Kidney (tissue), 14 donors: ENCODE data around the gene TEAD1. TPM values are rescaled to one million over a fixed set of nuclear protein-coding genes. Genes with fewer than 3 reads are reported as not detected.

Source experiments
- DNase-seq, 5 donors: peaks; one replicate each; pipeline ENCODE4 v3.0.0-alpha.2; 2013 to 2020
- FAIRE-seq: peaks from 2 replicates; lab custom pipeline; 2012; peaks lifted over from hg19 to GRCh38; lab: Jason Lieb, UNC
- H3K27ac ChIP-seq, 2 donors: one replicate each; pipeline ENCODE4 v1.7.0; 2013; ENCODE audit warnings: low read depth in 2 of 2, low read length in 2 of 2, inconsistent platforms in 1 of 2
- H3K27me3 ChIP-seq: one replicate; pipeline ENCODE4 v1.7.1; 2013; ENCODE audit warnings: low read length, inconsistent platforms; ENCODE audit not compliant: control insufficient read depth, insufficient read depth
- H3K36me3 ChIP-seq, 3 donors: one replicate each; pipeline versions ENCODE4 v1.7.0 to v1.7.1; 2013; ENCODE audit warnings: low read length in 3 of 3, control low read depth in 1 of 3, inconsistent platforms in 1 of 3; ENCODE audit not compliant: insufficient read depth in 3 of 3, control insufficient read depth in 2 of 3
- H3K4me1 ChIP-seq, 3 donors: one replicate each; pipeline versions ENCODE4 v1.7.0 to v1.7.1; 2013; ENCODE audit warnings: low read length in 3 of 3, inconsistent platforms in 1 of 3, low read depth in 1 of 3; ENCODE audit not compliant: control insufficient read depth in 2 of 3, insufficient read depth in 2 of 3
- H3K4me3 ChIP-seq, 3 donors: one replicate each; pipeline versions ENCODE4 v1.7.0 to v1.8.1; 2013; ENCODE audit warnings: low read length in 3 of 3, control low read depth in 1 of 3, inconsistent platforms in 1 of 3
- H3K9ac ChIP-seq, 3 donors: one replicate each; pipeline versions ENCODE4 v1.7.0 to v1.7.1; 2013; ENCODE audit warnings: low read length in 3 of 3, control low read depth in 1 of 3, inconsistent platforms in 1 of 3
- H3K9me3 ChIP-seq, 3 donors: one replicate each; pipeline versions ENCODE4 v1.7.0 to v1.7.1; 2013; ENCODE audit warnings: low read length in 3 of 3, control low read depth in 1 of 3, inconsistent platforms in 1 of 3; ENCODE audit not compliant: control insufficient read depth in 2 of 3, insufficient read depth in 1 of 3
- CTCF ChIP-seq: IDR thresholded peaks from 3 replicates; pipeline ENCODE4 v1.5.1; 2012; ENCODE audit warnings: mild to moderate bottlenecking, moderate library complexity, borderline replicate concordance; ENCODE audit not compliant: insufficient read depth; ENCODE audit errors: extremely low read depth
- intact Hi-C: fragments of 100-400 bp; cut with DNase I; formaldehyde crosslinking; loops from one replicate; pipeline ENCODE4 v1.11.1; 2022
- polyA plus RNA-seq: library from polyadenylated mRNA; stranded (reverse); fragments of 350-450 nt; fragmentation: Illumina TruSeq; extraction: RNeasy Lipid Tissue Mini Kit (QIAGEN cat#74804); gene quantifications from one replicate; pipeline ENCODE4 v1.2.3, GENCODE V29; 2014; ENCODE audit warnings: low read depth, low replicate concordance; ENCODE audit not compliant: insufficient read depth
- total RNA-seq: library from RNA; stranded (reverse); fragmentation: NEBNext Ultra II Directional; extraction: Animal tissue kit (Norgen Biotek cat#: 25700); gene quantifications from one replicate; pipeline ENCODE4 v1.2.1, GENCODE V29; 2021
- donor health status: control.
- donor health status: control.
- donor health status: control.
- donor health status: control.
- donor health status: control.
- donor health status: DM: yes; HTN: yes; CAD: no.
- donor health status: Normal renal cell carcinoma (clear cell type).

TEAD1 gene
- total and polyA plus RNA-seq, 2 donors from 2014 or later, result 7.6 to 77.2 TPM

GRCh38 chr11:12748561-12748960 lies 74.3 kb downstream of the TEAD1 start:
- no peak for FAIRE-seq
- no peaks in the 10 kb centered on the region for H3K9me3 ChIP-seq
- no peaks in the 10 kb centered on the region for H3K27me3 ChIP-seq
- peaks cover 12 to 28% (median 15%) of the 10 kb centered on the region in 3 donors for H3K4me1 ChIP-seq
- intact Hi-C loops, result no loop called here
- no peak overlapping the region for H3K9ac ChIP-seq
- no peak for DNase-seq
- no peak for TF ChIP-seq CTCF
- no peak overlapping the region for H3K27ac ChIP-seq
- H3K4me3 ChIP-seq, result no peak overlapping the region
- H3K36me3 ChIP-seq, result no peaks in the 10 kb centered on the region

- FAIRE-seq (no peak), DNase-seq (no peak)
- Histone ChIP-seq H3K27me3 (no peaks in the 10 kb centered on the region), H3K27ac (no peak overlapping the region), H3K9ac (no peak overlapping the region), H3K4me3 (no peak overlapping the region), H3K9me3 (no peaks in the 10 kb centered on the region), H3K4me1 (peaks cover 9 to 24% (median 13%) of the 10 kb centered on the region in 3 donors), H3K36me3 (no peaks in the 10 kb centered on the region)
- intact Hi-C loops, result no loop called here
- no peak for TF ChIP-seq CTCF
Observed at GRCh38 chr11:12749442-12749841, 75.2 kb downstream of the TEAD1 start.

GRCh38 chr11:12750181-12750580 lies 76.0 kb downstream of the TEAD1 start:
- peaks cover 9 to 24% (median 14%) of the 10 kb centered on the region in 3 donors for H3K4me1 ChIP-seq

More at GRCh38 chr11:12750181-12750580, 76.0 kb downstream of the TEAD1 start:
- Histone ChIP-seq H3K9me3 (no peaks in the 10 kb centered on the region), H3K4me3 (no peak overlapping the region), H3K9ac (no peak overlapping the region), H3K36me3 (no peaks in the 10 kb centered on the region), H3K27ac (no peak overlapping the region), H3K27me3 (no peaks in the 10 kb centered on the region)
- intact Hi-C loops, result no loop called here
- DNase-seq (no peak), FAIRE-seq (no peak)
- no peak for TF ChIP-seq CTCF
